Neuron (in vitro differentiated cells): ENCODE data around the gene DNTT.
A peak's percentile ranks its signal among the peaks of the same experiment; 100 is the strongest.

Experiments used
- H2AFZ ChIP-seq: one replicate; pipeline ENCODE4 v1.6.1; 2013; ENCODE audit warnings: low read depth, mild to moderate bottlenecking, inconsistent platforms, low read length, moderate library complexity
- H3K27me3 ChIP-seq: one replicate; pipeline ENCODE4 v1.6.1; 2013; ENCODE audit warnings: low read length; ENCODE audit not compliant: insufficient read depth
- H3K36me3 ChIP-seq: one replicate; pipeline ENCODE4 v1.6.1; 2013; ENCODE audit warnings: low read length; ENCODE audit not compliant: insufficient read depth
- H3K4me1 ChIP-seq: one replicate; pipeline ENCODE4 v1.6.1; 2013; ENCODE audit warnings: low read length; ENCODE audit not compliant: insufficient read depth
- H3K4me3 ChIP-seq: 2 replicates; pipeline ENCODE4 v1.5.1; 2013; ENCODE audit warnings: mild to moderate bottlenecking, low read length, moderate library complexity
- H3K9me3 ChIP-seq: one replicate; pipeline ENCODE4 v1.6.1; 2013; ENCODE audit warnings: low read length

DNTT gene

DNA sequence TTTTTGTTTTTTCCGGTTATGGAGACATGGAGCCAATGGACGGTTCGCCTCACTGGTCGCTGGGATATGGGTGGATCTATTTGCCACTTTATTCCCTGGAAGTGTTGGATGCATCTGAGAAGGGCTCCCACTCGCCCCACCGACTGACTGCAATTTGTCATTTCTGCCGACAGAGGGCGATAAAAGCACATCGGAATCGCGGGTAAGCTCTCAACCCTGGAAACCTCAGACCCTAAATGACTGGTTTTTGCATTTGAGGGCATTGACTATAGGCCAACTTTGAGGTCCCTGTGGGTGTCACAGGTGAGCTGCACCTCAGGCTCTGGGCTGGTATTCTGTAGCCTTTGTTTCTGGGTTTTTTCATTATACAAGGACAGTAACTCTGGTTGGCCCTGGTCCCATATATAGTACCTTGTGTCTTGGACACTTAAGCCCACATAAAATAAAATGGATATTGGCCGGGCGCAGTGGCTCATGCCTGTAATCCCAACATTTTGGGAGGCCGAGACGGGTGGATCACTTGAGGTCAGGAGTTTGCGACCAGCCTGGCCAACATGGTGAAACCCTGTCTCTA, 66.4 kb downstream of the DNTT start:
- Histone ChIP-seq H3K27me3 (peaks cover 8% of the 10 kb centered on the region), H3K4me3 (no peak overlapping the region), H3K36me3 (no peaks in the 10 kb centered on the region), H3K9me3 (no peaks in the 10 kb centered on the region), H3K4me1 (peaks cover 3% of the 10 kb centered on the region), H2AFZ (no peak overlapping the region)

DNA sequence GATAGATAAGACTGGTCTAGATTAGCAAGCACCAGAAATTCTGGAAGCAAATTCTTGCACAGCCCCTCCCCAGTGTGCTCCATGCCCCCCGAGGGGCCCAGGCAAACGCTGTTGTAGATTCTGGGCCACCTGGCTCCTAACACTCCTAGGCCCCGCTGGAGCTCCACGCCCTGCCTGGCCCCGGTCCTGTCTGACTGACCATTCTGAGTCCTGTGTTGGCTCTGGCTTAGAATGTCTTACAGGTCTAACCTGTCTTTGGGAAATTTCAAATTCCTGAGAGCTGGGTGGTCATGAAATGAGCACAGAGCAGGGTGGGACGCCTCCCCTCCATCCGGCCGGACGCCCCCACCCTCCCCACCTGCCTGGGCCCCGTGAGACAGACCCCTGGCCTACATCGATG, 67.1 kb downstream of the DNTT start:
- peaks cover 8% of the 10 kb centered on the region for H3K27me3 ChIP-seq
- H3K4me1 ChIP-seq: peaks cover 3% of the 10 kb centered on the region
- H3K4me3 ChIP-seq: no peak overlapping the region
- H2AFZ ChIP-seq: no peak overlapping the region
- no peaks in the 10 kb centered on the region for H3K36me3 ChIP-seq
- no peaks in the 10 kb centered on the region for H3K9me3 ChIP-seq

DNA sequence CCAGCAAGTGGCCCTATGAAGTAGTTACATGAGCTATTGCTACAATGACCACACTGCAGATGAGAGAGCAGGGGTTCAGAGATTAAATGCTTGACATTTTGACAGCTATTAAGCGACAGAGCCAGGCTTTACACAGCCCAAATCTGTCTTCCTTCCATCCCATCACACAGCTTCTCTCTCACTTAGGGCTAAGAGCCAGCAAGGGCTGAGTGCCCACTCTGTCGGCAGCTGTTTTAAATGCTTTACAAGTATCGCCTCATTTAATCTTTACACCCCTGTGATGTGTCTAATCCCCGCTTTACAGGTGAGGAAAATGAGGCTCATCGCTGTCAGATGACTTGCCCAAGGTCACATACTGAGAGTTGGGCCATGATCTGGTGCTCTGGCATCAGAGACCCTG, 69.8 kb downstream of the DNTT start:
- Histone ChIP-seq H3K4me1 (peaks cover 3% of the 10 kb centered on the region), H3K4me3 (no peak overlapping the region), H3K9me3 (no peaks in the 10 kb centered on the region), H3K36me3 (no peaks in the 10 kb centered on the region), H3K27me3 (peaks cover 6% of the 10 kb centered on the region), H2AFZ (no peak overlapping the region)

DNA sequence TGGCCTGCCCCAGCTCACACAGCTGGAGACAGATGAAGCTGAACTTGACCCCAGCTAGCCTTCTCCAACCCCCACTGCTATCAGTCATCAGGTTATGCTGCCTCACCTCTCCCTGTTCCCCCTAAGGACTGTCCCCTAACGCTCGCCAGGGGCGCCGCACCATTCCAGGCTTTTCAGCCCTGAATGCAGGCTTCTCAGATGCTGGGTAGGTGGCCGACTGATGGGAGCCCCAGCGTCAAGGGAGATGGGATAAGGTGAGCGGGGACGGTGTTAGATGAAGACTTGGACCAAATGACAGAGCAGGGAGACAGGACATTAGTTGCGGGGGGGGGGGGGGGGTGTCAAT, 70.4 kb downstream of the DNTT start:
- peak overlapping the region; percentile 11 for H2AFZ ChIP-seq
- peak overlapping the region; percentile 41 for H3K4me3 ChIP-seq
- H3K4me1 ChIP-seq: peaks cover 3% of the 10 kb centered on the region
- H3K27me3 ChIP-seq: peaks cover 6% of the 10 kb centered on the region
- H3K36me3 ChIP-seq: no peaks in the 10 kb centered on the region
- H3K9me3 ChIP-seq: no peaks in the 10 kb centered on the region

DNA sequence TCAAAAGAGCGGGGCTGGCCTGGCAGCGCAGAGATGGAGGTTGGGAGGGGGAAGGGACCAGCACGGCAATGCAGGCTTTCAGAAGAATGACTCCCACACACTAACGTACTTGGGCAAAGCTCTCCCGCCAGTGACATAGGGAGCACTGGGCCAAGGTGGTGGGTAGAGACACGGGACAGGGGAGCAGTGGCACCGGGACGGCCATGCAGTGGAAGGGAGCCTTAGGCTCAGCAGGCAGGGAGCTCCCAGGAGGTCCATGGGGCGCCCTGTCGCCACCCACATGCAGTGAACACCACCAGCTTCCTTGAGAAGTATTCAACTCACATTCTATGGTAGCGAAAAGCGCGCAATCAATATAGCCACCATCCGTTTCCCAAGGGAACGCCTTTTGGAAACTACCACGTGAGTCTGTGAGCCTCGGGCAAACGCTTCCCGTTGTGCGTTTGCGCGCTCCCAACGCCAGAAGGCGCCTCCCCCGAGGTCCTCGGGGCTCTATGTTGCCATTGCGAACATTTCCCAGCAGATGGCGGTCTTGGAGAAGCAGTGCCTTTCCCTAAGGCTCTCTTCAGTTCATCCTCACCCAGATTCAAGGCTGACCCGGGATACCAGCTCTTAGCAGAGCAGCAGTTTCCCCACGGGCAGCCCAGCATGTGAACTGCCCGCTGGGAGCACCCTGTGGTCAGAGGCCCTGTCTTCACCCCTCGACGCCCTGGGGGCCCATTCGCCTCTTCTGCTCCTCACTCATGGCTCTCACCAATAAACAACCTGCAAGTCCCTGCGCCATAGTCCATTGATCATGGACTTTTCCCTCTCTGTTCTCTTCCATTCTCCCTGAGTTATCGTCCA, 71.0 kb downstream of the DNTT start:
- no peaks in the 10 kb centered on the region for H3K9me3 ChIP-seq
- peak overlapping the region; percentile 11 for H2AFZ ChIP-seq
- no peaks in the 10 kb centered on the region for H3K36me3 ChIP-seq
- peaks cover 6% of the 10 kb centered on the region for H3K27me3 ChIP-seq
- H3K4me3 ChIP-seq: peak overlapping the region; percentile 41
- peaks cover 3% of the 10 kb centered on the region for H3K4me1 ChIP-seq

DNA sequence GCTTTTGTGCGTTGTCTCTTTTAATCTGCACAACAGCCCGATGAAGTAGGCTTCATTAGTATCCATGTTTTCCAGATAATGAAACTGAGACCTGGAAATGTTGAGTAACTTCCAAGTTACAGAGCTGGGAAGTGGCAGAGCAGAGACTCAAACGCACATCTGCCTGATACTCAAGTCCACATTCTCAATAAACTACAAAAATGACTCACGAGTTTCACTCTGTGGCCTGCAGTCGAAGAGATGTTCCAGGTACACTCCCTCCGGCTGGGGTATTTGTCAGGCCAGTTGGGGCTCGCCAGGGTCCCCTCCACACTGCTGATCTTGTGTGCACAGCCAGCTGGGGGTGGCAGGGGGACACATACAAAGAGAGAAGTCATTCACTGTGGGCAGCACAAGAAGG, 72.2 kb downstream of the DNTT start:
- Histone ChIP-seq H3K36me3 (no peaks in the 10 kb centered on the region), H3K27me3 (peaks cover 6% of the 10 kb centered on the region), H3K4me3 (no peak overlapping the region), H3K4me1 (peaks cover 3% of the 10 kb centered on the region), H3K9me3 (no peaks in the 10 kb centered on the region), H2AFZ (no peak overlapping the region)

DNA sequence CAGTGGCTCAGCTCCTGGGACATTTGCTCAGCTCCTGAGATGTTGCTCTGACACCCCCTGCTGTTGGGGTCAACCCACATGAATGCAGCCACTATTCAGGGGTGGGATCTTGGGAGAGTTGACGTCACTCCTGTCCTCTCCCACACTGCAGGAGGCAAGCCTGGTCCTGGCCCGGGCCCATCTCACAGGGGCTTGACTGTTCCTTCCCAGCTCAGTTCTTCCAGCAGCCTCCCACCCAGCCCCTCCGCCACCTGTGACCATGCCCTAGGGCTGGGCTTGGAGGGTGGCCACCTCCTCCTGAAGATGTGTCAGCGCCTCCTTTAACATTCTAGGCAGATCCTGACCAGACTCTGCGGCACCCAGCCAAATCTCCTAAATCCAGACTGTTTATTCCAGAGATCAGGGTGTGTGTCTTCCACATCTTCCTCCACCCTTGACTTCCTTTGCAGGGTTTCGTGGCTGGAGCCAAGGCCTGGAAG, 73.6 kb downstream of the DNTT start:
- H2AFZ ChIP-seq: no peak overlapping the region
- H3K36me3 ChIP-seq: no peaks in the 10 kb centered on the region
- no peaks in the 10 kb centered on the region for H3K9me3 ChIP-seq
- H3K4me1 ChIP-seq: peaks cover 3% of the 10 kb centered on the region
- no peak overlapping the region for H3K4me3 ChIP-seq
- H3K27me3 ChIP-seq: peaks cover 6% of the 10 kb centered on the region

DNA sequence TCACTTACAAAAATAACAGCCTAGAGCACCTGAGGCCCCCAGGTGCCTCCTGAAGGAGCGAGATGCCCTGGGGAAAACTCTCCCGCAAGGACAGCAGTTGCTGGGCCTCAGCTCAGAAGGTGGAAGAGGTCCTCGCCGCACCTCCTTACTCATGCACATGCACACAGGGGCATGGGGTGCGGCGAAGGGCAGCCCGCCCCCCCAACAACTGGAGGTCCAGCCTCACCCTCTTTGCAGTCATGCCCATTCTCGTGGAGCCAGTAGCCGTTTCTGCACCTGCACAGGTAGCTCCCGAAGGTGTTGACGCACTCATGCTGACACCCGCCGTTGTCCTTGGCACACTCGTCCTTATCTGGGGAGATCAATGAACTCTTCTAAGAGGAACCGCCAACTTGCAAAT, 74.5 kb downstream of the DNTT start:
- no peak overlapping the region for H2AFZ ChIP-seq
- no peak overlapping the region for H3K4me3 ChIP-seq
- H3K27me3 ChIP-seq: peaks cover 6% of the 10 kb centered on the region
- no peaks in the 10 kb centered on the region for H3K36me3 ChIP-seq
- peaks cover 3% of the 10 kb centered on the region for H3K4me1 ChIP-seq
- H3K9me3 ChIP-seq: no peaks in the 10 kb centered on the region

DNA sequence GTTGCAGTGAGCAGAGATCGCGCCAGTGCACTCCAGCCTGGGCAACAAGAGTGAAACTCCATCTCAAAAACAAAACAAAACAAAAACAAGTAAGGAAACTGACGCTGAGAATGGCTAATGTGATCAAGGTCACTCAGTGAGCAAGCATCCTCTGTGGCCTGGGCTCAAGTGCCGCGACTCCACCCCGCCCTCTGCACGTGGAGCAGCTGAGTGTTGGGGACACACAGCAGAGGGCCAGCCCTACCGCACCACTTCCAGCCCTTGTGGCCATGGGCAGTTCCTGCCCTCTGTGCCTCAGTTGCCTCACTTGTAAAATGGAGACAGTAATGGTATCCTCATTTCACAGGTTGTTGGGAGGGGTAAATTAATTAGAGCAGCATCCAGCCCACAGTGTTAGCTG, 75.5 kb downstream of the DNTT start:
- Histone ChIP-seq H3K4me3 (no peak overlapping the region), H2AFZ (no peak overlapping the region), H3K4me1 (peaks cover 3% of the 10 kb centered on the region), H3K9me3 (no peaks in the 10 kb centered on the region), H3K36me3 (no peaks in the 10 kb centered on the region), H3K27me3 (no peaks in the 10 kb centered on the region)

DNA sequence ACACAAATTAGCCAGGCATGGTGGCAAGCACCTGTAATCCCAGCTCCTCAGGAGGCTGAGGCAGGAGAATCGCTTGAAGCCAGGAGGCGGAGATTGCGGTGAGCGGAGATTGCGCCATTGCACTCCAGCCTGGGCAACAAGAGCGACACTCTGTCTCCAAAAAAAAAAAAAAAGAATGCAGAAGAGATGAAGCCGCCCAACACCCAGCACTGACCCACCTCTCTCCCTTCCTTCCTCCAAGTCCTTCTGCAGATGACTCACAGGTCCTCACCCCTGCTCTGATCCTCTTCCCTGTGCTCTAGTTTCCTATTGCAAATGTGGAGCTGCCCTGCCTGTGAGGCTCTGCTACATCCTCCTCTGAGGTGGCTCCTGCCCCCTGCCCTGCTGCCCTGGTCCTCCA, 76.6 kb downstream of the DNTT start:
- H3K36me3 ChIP-seq: no peaks in the 10 kb centered on the region
- no peaks in the 10 kb centered on the region for H3K4me1 ChIP-seq
- no peak overlapping the region for H3K4me3 ChIP-seq
- no peaks in the 10 kb centered on the region for H3K27me3 ChIP-seq
- H2AFZ ChIP-seq: no peak overlapping the region
- H3K9me3 ChIP-seq: no peaks in the 10 kb centered on the region

DNA sequence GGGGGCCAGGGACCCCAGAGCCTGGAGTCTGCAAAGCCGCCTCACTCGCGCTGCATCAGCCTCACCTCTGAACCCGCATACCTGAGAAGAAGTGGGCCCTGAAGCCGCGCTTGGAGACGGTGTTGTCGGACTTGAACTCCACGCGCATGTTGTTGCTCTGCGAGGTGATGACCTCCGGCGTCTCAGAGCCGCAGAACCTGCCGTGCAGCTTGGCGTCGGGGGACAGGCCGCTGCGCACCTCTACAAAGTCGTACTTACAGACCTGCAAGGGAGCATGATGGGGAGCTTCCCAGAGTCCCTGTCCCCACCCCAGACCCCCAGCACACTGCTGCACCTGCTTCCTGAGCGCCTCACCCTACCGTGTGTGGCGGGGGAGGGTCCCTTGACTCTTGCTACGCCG, 80.3 kb downstream of the DNTT start:
- H3K4me1 ChIP-seq: no peaks in the 10 kb centered on the region
- H3K4me3 ChIP-seq: no peak overlapping the region
- H3K36me3 ChIP-seq: no peaks in the 10 kb centered on the region
- no peaks in the 10 kb centered on the region for H3K9me3 ChIP-seq
- peaks cover 10% of the 10 kb centered on the region for H3K27me3 ChIP-seq
- no peak overlapping the region for H2AFZ ChIP-seq

DNA sequence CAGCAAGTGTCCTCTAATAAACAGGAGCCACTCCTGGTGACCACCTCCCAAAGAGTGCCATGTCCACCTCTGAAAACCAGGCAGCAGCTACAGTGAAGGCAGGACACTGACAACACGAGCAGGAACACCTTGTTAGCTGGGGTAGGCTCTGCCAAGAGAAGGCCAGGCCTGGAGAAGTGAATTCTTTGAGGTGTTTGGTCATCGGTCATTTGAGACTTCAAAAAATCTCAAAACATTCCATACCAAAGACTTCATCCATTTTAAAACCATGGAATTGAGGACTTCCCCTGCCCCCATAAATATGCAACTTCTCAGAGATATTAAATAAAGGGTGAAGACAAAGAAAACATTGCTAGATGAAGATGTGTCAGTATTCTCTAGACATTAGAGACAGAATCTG, 82.9 kb downstream of the DNTT start:
- Histone ChIP-seq H3K36me3 (no peaks in the 10 kb centered on the region), H3K4me3 (no peak overlapping the region), H2AFZ (no peak overlapping the region), H3K9me3 (no peaks in the 10 kb centered on the region), H3K27me3 (peaks cover 15% of the 10 kb centered on the region), H3K4me1 (no peaks in the 10 kb centered on the region)

DNA sequence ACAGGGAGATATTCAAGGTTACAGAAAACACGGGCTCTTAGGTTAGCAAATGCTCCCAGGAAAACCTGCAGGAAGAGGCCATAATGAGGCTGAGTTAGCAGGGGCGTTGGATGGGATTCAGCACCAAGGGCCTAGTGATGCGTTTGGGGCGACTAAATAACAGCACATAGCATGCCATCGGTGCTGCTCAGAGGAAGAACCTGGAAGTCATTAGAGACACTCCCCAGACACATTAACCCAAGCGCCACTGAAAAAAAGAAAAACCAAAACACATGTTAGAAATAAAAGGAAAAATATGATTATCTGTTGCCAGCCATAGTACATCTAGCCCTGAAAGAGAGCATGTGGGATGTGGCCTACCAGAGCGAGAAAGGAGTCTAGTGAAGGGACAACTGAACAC, 83.4 kb downstream of the DNTT start:
- no peak overlapping the region for H3K4me3 ChIP-seq

More for the DNA sequence above, 83.4 kb downstream of the DNTT start:
- Histone ChIP-seq H3K27me3 (peaks cover 15% of the 10 kb centered on the region), H3K9me3 (no peaks in the 10 kb centered on the region), H3K36me3 (no peaks in the 10 kb centered on the region), H3K4me1 (no peaks in the 10 kb centered on the region), H2AFZ (no peak overlapping the region)
